Dedifferentiated amniotic fluid mesenchymal stem cell (primary cell): ENCODE results near the gene NOMO2.
"Not testable (repeated sequence)": the region's sequence is repeated elsewhere in the genome, so short reads cannot be mapped to it uniquely, and the experiment has no call there.

Experiments used
- DNase-seq: peaks from one replicate; pipeline ENCODE4 v3.0.0-alpha.2; 2016; ENCODE audit errors: extremely low spot score

The NOMO2 gene, protein sequence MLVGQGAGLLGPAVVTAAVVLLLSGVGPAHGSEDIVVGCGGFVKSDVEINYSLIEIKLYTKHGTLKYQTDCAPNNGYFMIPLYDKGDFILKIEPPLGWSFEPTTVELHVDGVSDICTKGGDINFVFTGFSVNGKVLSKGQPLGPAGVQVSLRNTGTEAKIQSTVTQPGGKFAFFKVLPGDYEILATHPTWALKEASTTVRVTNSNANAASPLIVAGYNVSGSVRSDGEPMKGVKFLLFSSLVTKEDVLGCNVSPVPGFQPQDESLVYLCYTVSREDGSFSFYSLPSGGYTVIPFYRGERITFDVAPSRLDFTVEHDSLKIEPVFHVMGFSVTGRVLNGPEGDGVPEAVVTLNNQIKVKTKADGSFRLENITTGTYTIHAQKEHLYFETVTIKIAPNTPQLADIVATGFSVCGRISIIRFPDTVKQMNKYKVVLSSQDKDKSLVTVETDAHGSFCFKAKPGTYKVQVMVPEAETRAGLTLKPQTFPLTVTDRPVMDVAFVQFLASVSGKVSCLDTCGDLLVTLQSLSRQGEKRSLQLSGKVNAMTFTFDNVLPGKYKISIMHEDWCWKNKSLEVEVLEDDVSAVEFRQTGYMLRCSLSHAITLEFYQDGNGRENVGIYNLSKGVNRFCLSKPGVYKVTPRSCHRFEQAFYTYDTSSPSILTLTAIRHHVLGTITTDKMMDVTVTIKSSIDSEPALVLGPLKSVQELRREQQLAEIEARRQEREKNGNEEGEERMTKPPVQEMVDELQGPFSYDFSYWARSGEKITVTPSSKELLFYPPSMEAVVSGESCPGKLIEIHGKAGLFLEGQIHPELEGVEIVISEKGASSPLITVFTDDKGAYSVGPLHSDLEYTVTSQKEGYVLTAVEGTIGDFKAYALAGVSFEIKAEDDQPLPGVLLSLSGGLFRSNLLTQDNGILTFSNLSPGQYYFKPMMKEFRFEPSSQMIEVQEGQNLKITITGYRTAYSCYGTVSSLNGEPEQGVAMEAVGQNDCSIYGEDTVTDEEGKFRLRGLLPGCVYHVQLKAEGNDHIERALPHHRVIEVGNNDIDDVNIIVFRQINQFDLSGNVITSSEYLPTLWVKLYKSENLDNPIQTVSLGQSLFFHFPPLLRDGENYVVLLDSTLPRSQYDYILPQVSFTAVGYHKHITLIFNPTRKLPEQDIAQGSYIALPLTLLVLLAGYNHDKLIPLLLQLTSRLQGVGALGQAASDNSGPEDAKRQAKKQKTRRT

DNA sequence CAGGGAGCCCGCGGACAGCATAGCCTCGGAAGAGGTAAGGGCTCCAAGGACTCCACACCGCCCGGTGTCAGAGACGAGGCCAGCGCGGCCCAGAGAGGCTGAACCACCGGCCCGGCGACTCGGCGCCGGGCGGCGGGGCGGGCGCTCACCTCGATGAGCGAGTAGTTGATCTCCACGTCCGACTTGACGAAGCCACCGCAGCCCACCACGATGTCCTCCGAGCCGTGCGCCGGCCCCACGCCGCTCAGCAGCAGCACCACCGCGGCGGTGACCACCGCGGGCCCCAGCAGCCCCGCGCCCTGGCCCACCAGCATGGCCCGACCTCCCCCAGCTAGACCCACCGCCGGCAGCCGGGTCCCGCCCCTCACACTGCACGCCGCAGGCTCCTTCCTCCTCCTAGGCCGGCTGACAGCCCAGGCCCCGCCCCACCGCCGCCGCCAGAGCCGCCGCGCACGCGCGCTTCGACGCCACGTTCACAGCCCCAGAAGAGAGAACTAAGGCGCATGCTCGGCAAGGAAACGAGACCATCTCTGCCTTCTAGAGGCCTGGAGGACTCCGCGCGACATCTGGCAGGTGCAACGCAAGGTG, at the start of gene NOMO2:
TSS of gene NOMO2 (minus strand) at position 371 of the 588 bp plus-strand sequence. CDS start at position 314, 57 bp downstream.
- not testable (repeated sequence) for DNase-seq

GRCh38 chr16:18610147-18610803, 48.4 kb upstream of the NOMO2 start:
- not testable (repeated sequence) for DNase-seq

DNA sequence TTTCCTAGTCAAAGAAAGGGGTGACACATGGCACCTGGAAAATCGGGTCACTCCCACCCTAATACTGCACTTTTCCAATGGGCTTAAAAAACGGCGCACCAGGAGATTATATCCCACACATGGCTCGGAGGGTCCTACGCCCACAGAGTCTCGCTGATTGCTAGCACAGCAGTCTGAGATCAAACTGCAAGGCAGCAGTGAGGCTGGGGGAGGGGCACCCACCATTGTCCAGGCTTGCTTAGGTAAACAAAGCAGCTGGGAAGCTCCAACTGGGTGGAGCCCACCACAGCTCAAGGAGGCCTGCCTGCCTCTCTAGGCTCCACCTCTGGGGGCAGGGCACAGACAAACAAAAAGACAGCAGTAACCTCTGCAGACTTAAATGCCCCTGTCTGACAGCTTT, 46.4 kb upstream of the NOMO2 start:
- not testable (repeated sequence) for DNase-seq

DNA sequence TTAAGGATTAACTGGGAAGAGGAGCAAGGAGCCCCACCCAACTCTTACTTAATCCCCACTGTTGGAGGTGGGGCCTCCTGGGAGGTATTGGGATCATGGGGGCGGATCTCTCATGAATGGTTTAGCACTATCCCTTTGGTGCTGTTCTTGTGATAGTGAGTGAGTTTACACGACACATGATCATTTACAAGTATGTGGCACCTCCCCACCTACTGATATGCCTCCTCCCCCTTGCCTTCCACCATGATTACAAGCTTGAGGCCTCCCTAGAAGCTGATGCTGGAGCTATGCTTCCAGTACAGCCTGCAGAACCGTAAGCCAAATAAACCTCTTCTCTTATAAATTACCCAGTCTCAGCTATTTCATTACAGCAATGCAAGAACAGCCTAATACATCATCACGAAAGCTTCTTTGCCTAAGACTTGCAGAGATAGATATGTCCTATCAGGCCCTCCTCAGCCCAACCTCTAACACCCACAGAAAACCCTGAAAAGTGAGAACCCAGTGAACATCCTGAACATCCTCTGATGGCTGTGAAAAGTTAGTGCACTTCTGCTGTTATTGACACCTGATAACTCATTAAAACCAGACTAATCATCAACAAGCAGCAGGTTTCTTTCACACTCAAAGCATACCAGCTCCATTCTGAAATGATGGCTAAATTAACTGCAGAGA, 41.8 kb upstream of the NOMO2 start:
- DNase-seq, result not testable (repeated sequence)

DNA sequence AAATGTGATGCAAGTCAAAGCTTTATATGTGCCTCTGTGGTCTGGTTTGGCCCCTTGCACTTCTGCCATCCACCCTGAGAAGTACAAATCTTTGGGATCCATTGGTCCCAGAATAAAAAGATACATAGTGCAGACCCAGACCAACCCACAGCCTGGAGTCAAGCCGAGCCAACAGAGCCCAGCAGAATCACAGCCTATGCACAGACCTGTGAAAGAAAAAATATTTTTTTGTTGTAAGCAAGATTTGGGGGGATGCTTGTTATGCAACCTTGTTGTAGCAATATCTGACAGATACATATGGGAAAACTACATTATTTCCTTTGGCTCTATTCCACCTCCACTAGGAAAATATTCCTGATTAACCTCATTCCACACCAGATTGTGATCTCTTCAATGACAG, 36.7 kb upstream of the NOMO2 start:
- DNase-seq, result not testable (repeated sequence)

DNA sequence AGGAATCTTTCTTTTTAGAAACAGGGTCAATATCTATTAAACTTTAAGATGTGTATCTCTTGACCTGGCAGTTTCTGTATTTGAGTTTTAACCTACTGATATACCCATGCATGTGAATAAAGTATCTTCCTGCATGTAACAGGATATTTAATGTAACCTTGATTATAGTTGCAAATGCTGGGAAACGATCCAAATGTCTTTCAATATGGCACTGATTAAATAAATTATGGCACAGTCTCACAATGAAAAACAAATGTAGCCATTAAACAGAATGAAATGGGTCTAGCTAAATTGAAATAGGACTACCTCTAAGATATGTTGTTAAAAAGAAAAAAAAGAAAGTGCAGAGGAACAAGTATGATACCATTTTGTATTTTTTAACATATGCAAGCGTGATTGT, 35.8 kb upstream of the NOMO2 start:
- DNase-seq, result not testable (repeated sequence)

GRCh38 chr16:18597319-18597718, 35.4 kb upstream of the NOMO2 start:
- peak; percentile 20 for DNase-seq

DNA sequence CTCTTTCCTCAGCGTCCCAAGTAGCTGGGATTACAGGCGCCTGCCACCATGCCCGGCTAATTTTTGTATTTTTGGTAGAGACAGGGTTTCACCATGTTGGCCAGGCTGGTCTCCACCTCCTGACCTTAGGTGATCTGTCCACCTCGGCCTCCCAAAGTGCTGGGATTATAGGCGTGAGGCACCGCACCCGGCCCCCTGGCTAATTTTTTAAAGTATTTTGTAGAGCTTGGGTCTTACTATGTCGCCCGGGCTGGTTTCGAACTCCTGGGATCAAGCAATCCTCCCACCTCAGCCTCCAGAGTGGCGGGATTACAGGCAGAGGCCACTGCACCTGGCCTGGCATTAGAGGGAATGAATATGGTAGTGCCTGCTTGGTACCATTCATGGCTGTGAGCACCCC, 33.9 kb upstream of the NOMO2 start:
- not testable (repeated sequence) for DNase-seq

- DNase-seq, result not testable (repeated sequence)
Measured at GRCh38 chr16:18594880-18595279, 33.0 kb upstream of the NOMO2 start.

- not testable (repeated sequence) for DNase-seq
Measured at GRCh38 chr16:18593904-18594303, 32.0 kb upstream of the NOMO2 start.

GRCh38 chr16:18592982-18593381, 31.1 kb upstream of the NOMO2 start:
- DNase-seq, result not testable (repeated sequence)

DNA sequence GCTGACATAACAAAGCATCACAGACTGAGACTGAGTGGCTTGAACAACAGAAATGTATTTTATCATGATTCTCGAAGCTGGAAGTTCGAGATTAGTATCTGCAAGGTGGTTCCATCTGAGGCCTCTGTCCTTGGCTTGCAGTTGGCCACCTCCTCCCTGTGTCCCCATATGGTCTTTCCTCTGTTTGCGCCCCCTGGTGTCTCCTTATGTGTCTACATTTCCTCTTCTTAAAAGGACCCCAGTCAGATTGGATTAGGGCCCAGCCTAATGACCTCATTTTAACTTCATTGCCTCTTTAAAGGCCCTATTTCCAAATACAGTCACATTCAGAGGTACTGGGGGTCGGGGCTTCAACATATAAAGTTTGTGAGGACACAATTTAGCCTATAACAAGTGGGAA, 30.0 kb upstream of the NOMO2 start:
- DNase-seq, result not testable (repeated sequence)

GRCh38 chr16:18591441-18591840, 29.5 kb upstream of the NOMO2 start:
- DNase-seq, result not testable (repeated sequence)

- not testable (repeated sequence) for DNase-seq
Measured at GRCh38 chr16:18589806-18590205, 27.9 kb upstream of the NOMO2 start.

GRCh38 chr16:18586560-18587540, 25.0 kb upstream of the NOMO2 start:
- DNase-seq, result not testable (repeated sequence)

DNA sequence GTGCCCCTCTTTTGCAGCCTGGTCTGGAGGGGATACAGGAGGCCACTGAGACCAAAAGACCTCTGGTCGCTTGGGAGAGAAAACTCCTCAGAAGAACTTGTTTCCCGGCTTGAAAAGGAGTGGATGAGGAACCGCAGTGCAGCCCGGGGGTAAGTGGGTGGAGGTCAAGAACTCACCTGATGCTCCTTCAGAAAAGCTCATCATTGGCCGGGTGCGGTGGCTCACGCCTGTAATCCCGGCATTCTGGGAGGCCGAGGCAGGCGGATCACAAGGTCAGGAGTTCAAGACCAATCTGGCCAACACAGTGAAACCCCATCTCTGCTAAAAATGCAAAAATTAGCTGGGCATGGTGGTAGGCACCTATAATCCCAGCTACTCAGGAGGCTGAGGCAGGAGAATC, 23.9 kb upstream of the NOMO2 start:
- not testable (repeated sequence) for DNase-seq

GRCh38 chr16:18582902-18583301, 21.0 kb upstream of the NOMO2 start:
- no peak for DNase-seq

GRCh38 chr16:18580396-18580795, 18.5 kb upstream of the NOMO2 start:
- not testable (repeated sequence) for DNase-seq

DNA sequence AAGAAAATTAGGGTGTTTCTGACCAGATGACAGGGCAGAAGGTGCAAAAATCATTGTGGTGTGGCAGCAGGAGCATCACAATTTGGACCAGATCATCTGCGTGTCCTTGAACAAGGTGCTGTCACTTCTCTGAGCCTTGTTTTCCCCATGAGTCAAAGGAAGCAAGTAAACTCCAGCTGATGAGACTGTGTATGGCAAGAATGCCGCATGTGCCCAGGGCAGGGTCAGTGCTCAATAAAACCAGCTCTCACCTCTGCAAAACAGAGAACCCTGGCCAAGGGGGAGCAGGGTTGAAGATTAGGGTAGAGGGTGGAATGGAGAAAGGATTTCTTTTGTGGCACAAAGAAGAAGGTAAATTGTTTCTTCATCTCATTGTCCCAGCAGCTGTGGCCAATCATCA, 17.4 kb upstream of the NOMO2 start:
- DNase-seq, result not testable (repeated sequence)
